ENCODE data around the gene OPA3. TPM values are rescaled to one million over a fixed set of nuclear protein-coding genes. Genes with fewer than 3 reads are reported as not detected.
A peak's percentile ranks its signal among the peaks of the same experiment; 100 is the strongest.

Gene OPA3
- total RNA-seq, 1 donor from 2014 or later: 13.0 TPM

DNA sequence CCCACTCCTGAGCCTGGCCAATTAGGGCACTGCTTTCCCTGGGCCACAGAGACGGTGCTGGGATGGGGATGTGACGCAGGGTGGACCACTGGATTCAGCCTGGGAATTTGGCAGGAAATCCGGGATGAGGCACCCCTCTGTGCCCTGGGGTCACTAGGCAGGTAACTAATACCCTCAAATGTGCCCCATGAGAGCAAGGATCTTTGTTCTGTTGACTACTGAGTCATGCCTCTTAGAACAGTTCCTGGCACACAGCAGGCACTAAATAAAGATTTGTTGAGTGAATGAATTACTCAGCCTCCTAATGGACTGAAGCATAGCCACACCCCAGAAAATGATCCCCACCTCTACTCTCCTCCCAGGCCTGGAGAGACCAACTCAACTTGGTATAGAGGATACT lies 15.9 kb downstream of the OPA3 start:
- Histone ChIP-seq H3K27ac (no peak overlapping the region), H3K9me3 (no peaks in the 10 kb centered on the region), H3K4me3 (no peak overlapping the region), H3K27me3 (no peaks in the 10 kb centered on the region), H3K4me1 (no peaks in the 10 kb centered on the region), H3K36me3 (peaks cover 5% of the 10 kb centered on the region)
- TF ChIP-seq, protein P1, sequence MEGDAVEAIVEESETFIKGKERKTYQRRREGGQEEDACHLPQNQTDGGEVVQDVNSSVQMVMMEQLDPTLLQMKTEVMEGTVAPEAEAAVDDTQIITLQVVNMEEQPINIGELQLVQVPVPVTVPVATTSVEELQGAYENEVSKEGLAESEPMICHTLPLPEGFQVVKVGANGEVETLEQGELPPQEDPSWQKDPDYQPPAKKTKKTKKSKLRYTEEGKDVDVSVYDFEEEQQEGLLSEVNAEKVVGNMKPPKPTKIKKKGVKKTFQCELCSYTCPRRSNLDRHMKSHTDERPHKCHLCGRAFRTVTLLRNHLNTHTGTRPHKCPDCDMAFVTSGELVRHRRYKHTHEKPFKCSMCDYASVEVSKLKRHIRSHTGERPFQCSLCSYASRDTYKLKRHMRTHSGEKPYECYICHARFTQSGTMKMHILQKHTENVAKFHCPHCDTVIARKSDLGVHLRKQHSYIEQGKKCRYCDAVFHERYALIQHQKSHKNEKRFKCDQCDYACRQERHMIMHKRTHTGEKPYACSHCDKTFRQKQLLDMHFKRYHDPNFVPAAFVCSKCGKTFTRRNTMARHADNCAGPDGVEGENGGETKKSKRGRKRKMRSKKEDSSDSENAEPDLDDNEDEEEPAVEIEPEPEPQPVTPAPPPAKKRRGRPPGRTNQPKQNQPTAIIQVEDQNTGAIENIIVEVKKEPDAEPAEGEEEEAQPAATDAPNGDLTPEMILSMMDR (IDR thresholded peaks at IDR 0.05): no peak
- ATAC-seq (peak; percentile 54), DNase-seq (no peak)
- intact Hi-C loops (cut with DNase I): no loop called here

DNA sequence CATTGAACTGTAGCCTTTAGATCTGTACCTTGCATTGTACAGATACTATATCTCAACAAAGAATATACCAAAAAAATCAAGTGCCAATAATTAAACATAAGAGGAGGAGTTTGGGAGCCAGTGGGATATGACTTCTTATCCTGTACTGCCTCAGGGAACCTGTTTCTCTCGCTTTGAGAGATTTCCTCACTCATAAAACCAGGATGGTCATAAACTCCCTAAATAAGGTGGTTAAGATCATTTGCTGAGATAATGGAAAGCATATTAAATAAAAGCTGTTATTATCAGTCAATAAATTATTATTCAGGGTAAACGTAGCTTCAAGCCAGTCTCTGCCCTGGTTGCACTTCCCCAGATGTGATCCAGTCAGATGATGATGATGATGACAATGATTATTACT lies 17.0 kb downstream of the OPA3 start:
- intact Hi-C loops (cut with DNase I): no loop called here
- Histone ChIP-seq H3K4me3 (no peak overlapping the region), H3K9me3 (no peaks in the 10 kb centered on the region), H3K27me3 (no peaks in the 10 kb centered on the region), H3K36me3 (no peaks in the 10 kb centered on the region), H3K4me1 (no peaks in the 10 kb centered on the region), H3K27ac (no peak overlapping the region)
- ATAC-seq (no peak), DNase-seq (no peak)
- TF ChIP-seq, protein P1 (IDR thresholded peaks at IDR 0.05): no peak

DNA sequence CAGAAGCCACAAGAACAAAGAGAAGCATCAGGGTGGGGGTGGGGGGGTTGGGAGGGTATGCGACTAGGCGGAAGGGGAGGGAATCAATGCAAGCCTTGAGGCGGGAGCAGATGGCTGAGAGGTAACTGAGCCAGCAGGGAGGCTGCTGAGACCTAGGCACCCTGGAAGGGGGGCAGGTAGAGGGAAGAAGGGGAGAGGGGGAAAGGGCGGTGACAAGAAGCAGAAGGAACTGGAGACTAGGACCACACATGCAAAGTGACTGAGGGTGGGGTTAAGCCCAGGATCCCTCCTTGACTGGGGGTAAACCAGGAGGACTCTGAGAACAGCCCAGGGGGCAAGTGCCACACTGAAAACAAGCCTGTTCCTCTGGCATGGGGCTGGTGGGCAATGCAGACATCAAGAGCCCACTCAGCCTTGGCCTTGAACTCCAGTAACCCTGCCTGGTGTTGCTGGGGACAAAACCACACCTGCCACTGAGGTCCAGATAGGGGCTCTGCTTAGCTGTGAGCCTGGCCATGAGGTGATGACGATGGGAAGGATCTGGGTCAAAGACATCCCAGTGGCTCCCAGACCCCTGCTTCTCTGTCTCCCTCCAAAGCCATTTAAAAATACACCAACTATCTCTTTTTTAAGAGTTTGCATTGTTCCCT lies 20.3 kb downstream of the OPA3 start:
- TF ChIP-seq, protein P1 (IDR thresholded peaks at IDR 0.05): no peak
- ATAC-seq (no peak), DNase-seq (no peak)
- no peaks in the 10 kb centered on the region for H3K4me1 ChIP-seq
- no peak overlapping the region for H3K4me3 ChIP-seq
- no peaks in the 10 kb centered on the region for H3K9me3 ChIP-seq
- no peaks in the 10 kb centered on the region for H3K36me3 ChIP-seq
- H3K27me3 ChIP-seq: no peaks in the 10 kb centered on the region
- no peak overlapping the region for H3K27ac ChIP-seq
- intact Hi-C loops (cut with DNase I): no loop called here

DNA sequence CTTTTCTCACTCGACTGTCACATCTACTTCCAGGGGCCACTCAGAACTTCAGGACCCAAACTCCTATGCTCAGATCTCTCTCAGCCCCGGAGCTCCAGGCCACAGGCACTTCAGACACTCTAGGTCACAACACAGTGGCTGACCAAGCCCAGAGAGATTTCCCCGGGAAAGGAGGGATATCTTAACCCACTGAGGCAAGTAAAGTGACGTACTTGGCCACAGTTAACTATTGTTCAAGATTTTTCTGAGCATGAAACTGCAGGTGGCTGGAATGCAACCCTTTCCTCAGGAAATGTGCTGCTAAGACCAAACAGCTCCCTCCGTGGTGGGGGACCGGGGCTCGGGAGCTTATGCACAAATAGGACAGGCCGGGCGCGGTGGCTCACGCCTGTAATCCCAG lies 23.9 kb downstream of the OPA3 start:
- TF ChIP-seq, protein P1 (IDR thresholded peaks at IDR 0.05): no peak
- Histone ChIP-seq H3K27me3 (no peaks in the 10 kb centered on the region), H3K4me3 (no peak overlapping the region), H3K36me3 (no peaks in the 10 kb centered on the region), H3K27ac (no peak overlapping the region), H3K4me1 (no peaks in the 10 kb centered on the region), H3K9me3 (no peaks in the 10 kb centered on the region)
- ATAC-seq: no peak
- intact Hi-C loops (cut with DNase I): no loop called here
- no peak for DNase-seq

DNA sequence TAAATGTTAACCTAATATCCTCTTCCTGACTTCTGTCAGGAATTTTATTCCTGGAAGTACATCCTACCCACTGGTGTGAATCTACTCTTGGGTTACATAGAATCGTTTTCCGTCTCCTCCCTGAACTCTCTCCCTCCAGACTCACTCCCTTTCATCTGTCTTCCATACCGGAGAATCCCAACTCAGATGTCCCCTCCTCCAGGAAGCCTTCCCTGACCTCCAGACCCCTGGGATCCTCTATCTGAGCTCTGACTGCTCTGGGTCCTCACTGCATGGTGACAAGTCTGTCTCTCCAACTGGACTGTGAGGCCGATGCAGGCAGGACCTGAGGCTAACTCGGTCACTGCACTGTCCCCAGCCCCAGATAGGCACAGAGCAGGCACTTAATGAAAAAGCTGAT lies 24.6 kb downstream of the OPA3 start:
- Histone ChIP-seq H3K9me3 (no peaks in the 10 kb centered on the region), H3K36me3 (no peaks in the 10 kb centered on the region), H3K4me1 (no peaks in the 10 kb centered on the region), H3K27ac (no peak overlapping the region), H3K27me3 (no peaks in the 10 kb centered on the region), H3K4me3 (no peak overlapping the region)
- DNase-seq (no peak), ATAC-seq (no peak)
- TF ChIP-seq, protein P1 (IDR thresholded peaks at IDR 0.05): no peak
- intact Hi-C loops (cut with DNase I): no loop called here

DNA sequence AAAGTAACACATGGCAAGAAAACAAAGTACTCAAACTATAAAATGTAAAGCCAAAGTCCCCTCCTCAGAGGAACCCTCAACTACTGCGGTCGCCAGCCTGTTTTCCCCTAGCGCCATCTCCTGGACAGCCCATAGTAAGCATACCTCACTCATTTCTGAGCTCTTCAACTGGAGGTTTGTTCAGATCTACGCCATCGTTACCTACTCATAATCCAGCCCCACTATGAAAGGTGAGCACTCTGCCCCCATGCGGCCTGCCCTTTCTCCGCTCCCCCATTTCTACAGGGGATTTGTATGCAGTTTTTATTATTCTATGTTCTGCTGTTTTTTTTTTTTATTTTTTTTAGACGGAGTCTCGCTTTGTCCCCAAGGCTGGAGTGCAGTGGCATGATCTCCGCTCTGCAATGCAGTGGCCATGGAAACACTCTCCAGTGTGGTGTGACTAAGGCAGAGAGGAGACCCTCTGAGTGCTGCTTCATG lies 26.2 kb downstream of the OPA3 start:
- intact Hi-C loops (cut with DNase I): no loop called here
- Histone ChIP-seq H3K36me3 (no peaks in the 10 kb centered on the region), H3K27ac (no peak overlapping the region), H3K4me1 (no peaks in the 10 kb centered on the region), H3K27me3 (no peaks in the 10 kb centered on the region), H3K9me3 (no peaks in the 10 kb centered on the region), H3K4me3 (no peak overlapping the region)
- ATAC-seq: peak; percentile 90
- DNase-seq: no peak
- TF ChIP-seq, protein P1 (IDR thresholded peaks at IDR 0.05): peak; percentile 53

Measured in upper lobe of right lung (tissue), 1 donor.